ENCODE data around the gene SPATA19.

SPATA19 gene

DNA sequence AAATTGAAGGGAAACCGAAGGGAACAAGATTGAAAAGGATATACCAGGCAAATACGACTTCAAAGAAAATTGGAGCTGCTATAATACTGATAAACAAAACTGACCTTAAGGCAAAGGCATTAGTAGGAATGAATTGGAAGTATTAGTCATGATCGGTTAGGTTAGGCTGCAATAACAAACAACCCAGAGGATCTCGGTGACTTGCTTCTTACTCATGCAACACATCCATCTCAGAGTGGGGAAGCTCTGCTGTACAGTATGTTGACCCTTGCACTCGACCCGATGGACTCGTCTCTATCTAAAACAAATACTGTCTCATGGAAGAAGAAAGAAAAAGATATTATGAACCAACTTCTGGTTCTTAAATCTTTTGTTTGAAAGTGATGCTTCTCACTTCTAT, 42.3 kb downstream of the SPATA19 start:
- no peaks in the 10 kb centered on the region for H3K27me3 ChIP-seq (ENCODE audit: control insufficient read depth in 2 of 2, insufficient read depth in 2 of 2, low read length in 2 of 2)

DNA sequence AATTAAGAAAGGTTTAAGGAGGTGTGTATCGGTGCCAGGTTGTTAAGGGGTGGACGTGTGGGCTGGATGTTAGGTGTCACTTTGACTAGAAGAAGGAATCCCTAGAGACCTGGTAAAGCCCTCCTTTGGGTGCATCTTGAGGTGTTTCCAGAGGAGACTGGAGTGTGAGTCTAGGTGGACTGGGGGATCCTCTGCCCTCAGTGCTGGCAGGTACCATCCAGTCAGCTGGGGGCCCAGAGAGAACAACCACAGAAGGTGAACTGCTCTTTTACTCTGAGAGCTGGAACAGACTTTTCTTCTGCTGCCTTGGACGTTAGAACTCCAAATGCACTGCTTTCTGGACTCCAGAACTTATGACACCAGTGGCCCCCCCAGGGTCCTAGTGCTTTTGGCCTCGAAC, 44.0 kb downstream of the SPATA19 start:
- Histone ChIP-seq H3K9ac (ENCODE audit: low read depth in 1 of 2, low read length in 2 of 2) (no peak overlapping the region), H3K27me3 (ENCODE audit: control insufficient read depth in 2 of 2, insufficient read depth in 2 of 2, low read length in 2 of 2) (no peaks in the 10 kb centered on the region), H3K9me3 (ENCODE audit: control insufficient read depth in 2 of 2, low read length in 2 of 2) (no peaks in the 10 kb centered on the region), H3K4me3 (ENCODE audit: low read length in 2 of 2) (no peak overlapping the region), H3K4me1 (ENCODE audit: control insufficient read depth in 2 of 2, insufficient read depth in 2 of 2, low read length in 2 of 2) (no peaks in the 10 kb centered on the region), H3K27ac (ENCODE audit: low read depth in 2 of 2, low read length in 2 of 2) (no peak overlapping the region), H3K36me3 (ENCODE audit: control insufficient read depth in 2 of 2, insufficient read depth in 2 of 2, low read length in 2 of 2) (no peaks in the 10 kb centered on the region)

More for the DNA sequence above, 42.3 kb downstream of the SPATA19 start:
- Histone ChIP-seq H3K36me3 (ENCODE audit: control insufficient read depth in 2 of 2, insufficient read depth in 2 of 2, low read length in 2 of 2) (no peaks in the 10 kb centered on the region), H3K27ac (ENCODE audit: low read depth in 2 of 2, low read length in 2 of 2) (no peak overlapping the region), H3K4me3 (ENCODE audit: low read length in 2 of 2) (no peak overlapping the region), H3K4me1 (ENCODE audit: control insufficient read depth in 2 of 2, insufficient read depth in 2 of 2, low read length in 2 of 2) (no peaks in the 10 kb centered on the region), H3K9me3 (ENCODE audit: control insufficient read depth in 2 of 2, low read length in 2 of 2) (no peaks in the 10 kb centered on the region), H3K9ac (ENCODE audit: low read depth in 1 of 2, low read length in 2 of 2) (no peak overlapping the region)

- H3K9ac ChIP-seq (ENCODE audit: low read depth in 1 of 2, low read length in 2 of 2), result no peak overlapping the region
- H3K36me3 ChIP-seq (ENCODE audit: control insufficient read depth in 2 of 2, insufficient read depth in 2 of 2, low read length in 2 of 2), result no peaks in the 10 kb centered on the region
- H3K27ac ChIP-seq (ENCODE audit: low read depth in 2 of 2, low read length in 2 of 2), result no peak overlapping the region
- H3K4me1 ChIP-seq (ENCODE audit: control insufficient read depth in 2 of 2, insufficient read depth in 2 of 2, low read length in 2 of 2), result no peaks in the 10 kb centered on the region
- no peaks in the 10 kb centered on the region for H3K27me3 ChIP-seq (ENCODE audit: control insufficient read depth in 2 of 2, insufficient read depth in 2 of 2, low read length in 2 of 2)
- no peak overlapping the region for H3K4me3 ChIP-seq (ENCODE audit: low read length in 2 of 2)
- H3K9me3 ChIP-seq (ENCODE audit: control insufficient read depth in 2 of 2, low read length in 2 of 2), result no peaks in the 10 kb centered on the region
Observed at GRCh38 chr11:133800666-133801065, 44.6 kb downstream of the SPATA19 start.

DNA sequence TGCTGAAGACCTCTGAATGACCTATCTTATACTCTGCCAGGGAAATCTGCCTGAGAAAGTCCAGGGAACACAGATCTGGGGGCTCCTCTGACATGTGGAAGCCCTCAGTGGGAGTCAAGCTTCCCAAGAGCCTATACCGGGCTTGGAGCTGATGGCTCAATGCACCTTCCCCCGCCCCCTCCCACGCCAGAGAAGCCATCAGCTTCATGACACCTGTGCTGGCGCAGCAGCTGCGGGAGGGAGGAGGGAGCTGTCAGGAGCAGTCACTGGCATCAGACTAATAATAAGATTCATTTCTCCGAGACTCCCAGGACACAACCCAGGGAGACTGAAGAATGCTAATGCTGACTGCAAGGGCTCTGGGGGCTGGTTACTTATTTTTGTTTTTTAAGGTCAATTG, 47.8 kb downstream of the SPATA19 start:
- Histone ChIP-seq H3K4me3 (ENCODE audit: low read length in 2 of 2) (no peak overlapping the region), H3K4me1 (ENCODE audit: control insufficient read depth in 2 of 2, insufficient read depth in 2 of 2, low read length in 2 of 2) (no peaks in the 10 kb centered on the region), H3K36me3 (ENCODE audit: control insufficient read depth in 2 of 2, insufficient read depth in 2 of 2, low read length in 2 of 2) (no peaks in the 10 kb centered on the region), H3K27ac (ENCODE audit: low read depth in 2 of 2, low read length in 2 of 2) (no peak overlapping the region), H3K27me3 (ENCODE audit: control insufficient read depth in 2 of 2, insufficient read depth in 2 of 2, low read length in 2 of 2) (no peaks in the 10 kb centered on the region), H3K9me3 (ENCODE audit: control insufficient read depth in 2 of 2, low read length in 2 of 2) (peaks cover 0 to 2% of the 10 kb centered on the region in 2 donors), H3K9ac (ENCODE audit: low read depth in 1 of 2, low read length in 2 of 2) (no peak overlapping the region)

GRCh38 chr11:133796043-133796795, 49.1 kb downstream of the SPATA19 start:
- Histone ChIP-seq H3K27me3 (ENCODE audit: control insufficient read depth in 2 of 2, insufficient read depth in 2 of 2, low read length in 2 of 2) (no peaks in the 10 kb centered on the region), H3K4me1 (ENCODE audit: control insufficient read depth in 2 of 2, insufficient read depth in 2 of 2, low read length in 2 of 2) (no peaks in the 10 kb centered on the region), H3K36me3 (ENCODE audit: control insufficient read depth in 2 of 2, insufficient read depth in 2 of 2, low read length in 2 of 2) (no peaks in the 10 kb centered on the region), H3K4me3 (ENCODE audit: low read length in 2 of 2) (no peak overlapping the region), H3K9me3 (ENCODE audit: control insufficient read depth in 2 of 2, low read length in 2 of 2) (peaks cover 0 to 2% of the 10 kb centered on the region in 2 donors), H3K9ac (ENCODE audit: low read depth in 1 of 2, low read length in 2 of 2) (no peak overlapping the region), H3K27ac (ENCODE audit: low read depth in 2 of 2, low read length in 2 of 2) (no peak overlapping the region)

GRCh38 chr11:133795088-133795487, 50.2 kb downstream of the SPATA19 start:
- Histone ChIP-seq H3K4me1 (ENCODE audit: control insufficient read depth in 2 of 2, insufficient read depth in 2 of 2, low read length in 2 of 2) (no peaks in the 10 kb centered on the region), H3K4me3 (ENCODE audit: low read length in 2 of 2) (no peak overlapping the region), H3K27ac (ENCODE audit: low read depth in 2 of 2, low read length in 2 of 2) (no peak overlapping the region), H3K9me3 (ENCODE audit: control insufficient read depth in 2 of 2, low read length in 2 of 2) (peaks cover 0 to 2% of the 10 kb centered on the region in 2 donors), H3K27me3 (ENCODE audit: control insufficient read depth in 2 of 2, insufficient read depth in 2 of 2, low read length in 2 of 2) (no peaks in the 10 kb centered on the region), H3K36me3 (ENCODE audit: control insufficient read depth in 2 of 2, insufficient read depth in 2 of 2, low read length in 2 of 2) (no peaks in the 10 kb centered on the region), H3K9ac (ENCODE audit: low read depth in 1 of 2, low read length in 2 of 2) (no peak overlapping the region)

DNA sequence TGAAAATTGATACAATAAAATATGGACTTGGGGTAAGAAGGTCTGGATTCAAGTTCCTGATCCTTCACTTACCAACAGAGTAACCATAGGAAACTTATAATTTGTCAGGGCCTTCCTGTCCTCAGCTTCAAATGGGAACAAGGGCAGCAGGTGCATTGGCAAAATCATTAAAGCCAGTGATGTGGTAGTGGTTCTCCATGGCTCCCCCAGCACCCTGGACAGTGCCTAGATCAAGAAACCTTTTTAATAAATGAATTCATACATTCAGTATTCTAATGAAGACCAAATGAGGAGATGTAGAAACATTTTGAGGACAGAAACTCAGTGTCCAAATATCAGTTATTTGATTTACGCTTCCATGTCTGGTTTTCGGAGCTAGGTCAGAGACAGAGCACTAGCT, 51.1 kb downstream of the SPATA19 start:
- no peaks in the 10 kb centered on the region for H3K36me3 ChIP-seq (ENCODE audit: control insufficient read depth in 2 of 2, insufficient read depth in 2 of 2, low read length in 2 of 2)

DNA sequence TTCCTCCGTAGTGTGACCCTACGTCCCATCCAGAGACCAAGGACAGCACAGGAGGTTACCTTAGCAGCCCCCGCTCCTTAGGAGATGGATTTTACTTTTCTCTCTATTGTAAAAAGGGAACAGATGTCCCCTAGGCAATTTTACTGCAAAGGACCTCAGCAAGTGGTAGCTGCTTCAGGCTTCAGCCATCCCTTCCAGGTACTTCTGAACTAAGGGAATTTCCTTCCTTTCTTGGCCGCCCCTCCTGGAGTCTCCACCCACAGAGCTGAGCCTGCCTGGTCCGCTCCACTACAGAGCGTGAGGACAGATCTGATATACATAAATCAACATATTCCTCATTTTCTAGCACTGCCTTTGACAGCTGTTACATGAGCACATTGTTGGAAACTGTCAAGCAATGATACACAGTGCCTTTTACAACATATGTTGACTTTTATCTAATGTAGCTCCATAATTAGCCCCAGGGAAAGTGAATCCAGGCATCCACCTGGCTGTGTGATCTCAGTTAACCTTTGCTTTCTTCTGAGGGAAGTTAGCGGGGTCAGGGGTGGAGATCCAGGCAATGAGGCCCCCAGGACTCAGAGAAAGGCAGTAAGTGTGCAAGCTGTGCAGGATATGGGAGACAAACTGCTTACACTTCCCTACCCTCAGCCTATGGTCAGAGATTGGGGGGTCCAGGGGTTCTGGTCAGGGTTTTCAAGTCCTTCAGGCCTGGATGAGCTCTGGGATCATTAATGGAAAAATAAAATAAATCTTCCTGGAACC, 51.9 kb downstream of the SPATA19 start:
- H3K27ac ChIP-seq (ENCODE audit: low read depth in 2 of 2, low read length in 2 of 2), result no peak overlapping the region
- no peak overlapping the region for H3K4me3 ChIP-seq (ENCODE audit: low read length in 2 of 2)
- no peaks in the 10 kb centered on the region for H3K27me3 ChIP-seq (ENCODE audit: control insufficient read depth in 2 of 2, insufficient read depth in 2 of 2, low read length in 2 of 2)
- H3K9ac ChIP-seq (ENCODE audit: low read depth in 1 of 2, low read length in 2 of 2), result no peak overlapping the region
- peaks cover 0 to 2% of the 10 kb centered on the region in 2 donors for H3K9me3 ChIP-seq (ENCODE audit: control insufficient read depth in 2 of 2, low read length in 2 of 2)
- no peaks in the 10 kb centered on the region for H3K36me3 ChIP-seq (ENCODE audit: control insufficient read depth in 2 of 2, insufficient read depth in 2 of 2, low read length in 2 of 2)
- no peaks in the 10 kb centered on the region for H3K4me1 ChIP-seq (ENCODE audit: control insufficient read depth in 2 of 2, insufficient read depth in 2 of 2, low read length in 2 of 2)

More for the DNA sequence above, 51.1 kb downstream of the SPATA19 start:
- H3K27me3 ChIP-seq (ENCODE audit: control insufficient read depth in 2 of 2, insufficient read depth in 2 of 2, low read length in 2 of 2), result no peaks in the 10 kb centered on the region
- no peak overlapping the region for H3K9ac ChIP-seq (ENCODE audit: low read depth in 1 of 2, low read length in 2 of 2)
- no peak overlapping the region for H3K27ac ChIP-seq (ENCODE audit: low read depth in 2 of 2, low read length in 2 of 2)
- no peak overlapping the region for H3K4me3 ChIP-seq (ENCODE audit: low read length in 2 of 2)
- H3K9me3 ChIP-seq (ENCODE audit: control insufficient read depth in 2 of 2, low read length in 2 of 2), result peaks cover 0 to 2% of the 10 kb centered on the region in 2 donors
- H3K4me1 ChIP-seq (ENCODE audit: control insufficient read depth in 2 of 2, insufficient read depth in 2 of 2, low read length in 2 of 2), result no peaks in the 10 kb centered on the region

DNA sequence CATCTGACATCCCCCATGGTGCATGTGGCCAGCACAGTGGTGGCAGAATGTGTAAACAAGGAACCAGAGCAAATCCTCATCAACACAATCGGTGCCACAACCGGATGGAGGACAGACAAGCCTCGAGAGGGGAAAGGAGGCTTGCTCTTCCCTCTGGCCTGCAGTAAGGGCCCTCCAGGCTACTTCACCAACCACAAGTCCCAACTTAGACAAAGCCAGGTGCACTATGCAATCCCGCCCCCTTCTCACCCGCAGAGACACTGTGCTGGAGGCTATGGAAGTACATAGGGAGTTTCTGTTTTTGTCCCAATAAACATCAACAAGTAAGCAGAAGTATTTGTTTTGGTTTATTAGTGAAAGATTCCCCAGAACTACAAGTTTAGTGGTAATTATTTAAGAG, 54.3 kb downstream of the SPATA19 start:
- no peaks in the 10 kb centered on the region for H3K36me3 ChIP-seq (ENCODE audit: control insufficient read depth in 2 of 2, insufficient read depth in 2 of 2, low read length in 2 of 2)
- no peaks in the 10 kb centered on the region for H3K4me1 ChIP-seq (ENCODE audit: control insufficient read depth in 2 of 2, insufficient read depth in 2 of 2, low read length in 2 of 2)
- H3K27ac ChIP-seq (ENCODE audit: low read depth in 2 of 2, low read length in 2 of 2), result no peak overlapping the region
- H3K4me3 ChIP-seq (ENCODE audit: low read length in 2 of 2), result no peak overlapping the region
- H3K9ac ChIP-seq (ENCODE audit: low read depth in 1 of 2, low read length in 2 of 2), result no peak overlapping the region
- H3K9me3 ChIP-seq (ENCODE audit: control insufficient read depth in 2 of 2, low read length in 2 of 2), result peaks cover 0 to 2% of the 10 kb centered on the region in 2 donors
- no peaks in the 10 kb centered on the region for H3K27me3 ChIP-seq (ENCODE audit: control insufficient read depth in 2 of 2, insufficient read depth in 2 of 2, low read length in 2 of 2)

Measured in mucosa of rectum (tissue), 2 donors.